ENCODE results near the gene RGS1. TPM values are rescaled to one million over a fixed set of nuclear protein-coding genes. Genes with fewer than 3 reads are reported as not detected.

Gene RGS1
- total RNA-seq, 1 experiment from 2014 or later = not detected

DNA sequence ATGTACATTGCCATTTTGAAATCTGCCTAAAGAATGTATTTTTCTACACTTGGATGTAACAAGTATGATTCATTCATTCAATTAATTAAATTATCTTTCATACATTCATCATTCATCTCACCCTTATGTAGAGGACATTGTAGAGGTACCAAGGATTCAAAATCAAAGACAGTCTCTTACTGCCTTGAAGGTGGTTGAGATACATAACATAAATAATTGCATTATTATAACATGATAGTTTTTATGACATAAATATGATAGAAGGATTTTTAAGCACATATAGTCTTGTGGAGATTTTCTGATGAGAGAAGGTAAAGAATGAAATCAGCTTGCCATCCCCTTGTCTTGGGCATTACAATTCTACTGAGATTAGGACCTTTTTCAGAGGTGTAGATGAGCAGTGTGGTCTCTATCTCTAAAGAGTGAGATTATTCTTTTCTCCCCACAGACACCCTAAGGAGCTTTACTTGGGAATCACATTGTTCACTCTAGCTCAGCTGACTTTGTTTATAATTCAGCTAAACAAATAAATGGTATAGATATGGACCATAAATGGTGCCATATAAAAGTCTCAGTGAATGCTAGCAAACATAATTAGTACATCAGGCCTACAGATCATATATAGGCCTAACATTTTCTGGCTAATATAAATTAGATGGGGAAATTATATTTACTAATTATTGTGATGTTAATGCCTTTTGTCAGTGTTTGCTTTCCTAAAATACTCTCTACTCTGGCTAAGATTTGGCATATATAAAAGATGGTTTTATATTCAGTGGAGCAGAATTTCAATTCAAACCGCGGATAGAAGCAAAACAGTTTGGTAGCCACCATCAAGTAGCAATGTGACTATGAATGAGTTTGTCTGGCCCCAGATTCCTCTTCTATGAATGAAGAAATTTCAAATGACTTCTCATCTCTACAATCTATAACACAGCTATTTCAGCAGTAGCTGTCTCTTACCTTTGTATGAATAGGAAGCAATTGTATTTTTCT lies 1.9 kb downstream of the RGS1 start:
- no peaks in the 10 kb centered on the region for H4K20me1 ChIP-seq (ENCODE audit: insufficient read depth)
- POLR2A ChIA-PET = no interaction called here
- ATAC-seq (no peak), DNase-seq (ENCODE audit: low read depth, low spot score) (no peak)
- no peak overlapping the region for H3K4me2 ChIP-seq (ENCODE audit: low read length)
- CTCF ChIA-PET = interaction anchor here (1.0 to 2.9 kb wide), 2 partner anchors 103 to 104 kb away, joined by 3 to 12 read pairs; no protein-coding TSS in a partner anchor
- H3K9me3 ChIP-seq (ENCODE audit: control insufficient read depth in 1 of 2, insufficient read depth in 1 of 2, low read depth in 1 of 2, low read length in 2 of 2) = no peaks in the 10 kb centered on the region
- no peaks in the 10 kb centered on the region for H3K36me3 ChIP-seq (ENCODE audit: control insufficient read depth in 1 of 2, insufficient read depth in 2 of 2, low read length in 2 of 2)
- RAD21 ChIA-PET (ENCODE audit: low non-redundant PET in 1 of 2, low total read pairs in 2 of 2, uncharacterized antibody in 2 of 2, unreplicated experiment in 2 of 2) = no interaction called here
- no peak overlapping the region for H3K9ac ChIP-seq (ENCODE audit: low read length)
- intact Hi-C loops (cut with micrococcal nuclease) = no loop called here
- no peaks in the 10 kb centered on the region for H3K9me2 ChIP-seq (ENCODE audit: insufficient read depth)
- H3K79me2 ChIP-seq (ENCODE audit: insufficient read depth, low read length) = no peaks in the 10 kb centered on the region
- no peaks in the 10 kb centered on the region for H3K27me3 ChIP-seq (ENCODE audit: insufficient read depth, low read length)
- no peak overlapping the region for H3K4me3 ChIP-seq (replicated peaks in 1 of 2; ENCODE audit: low read depth in 1 of 2, low read length in 2 of 2)
- H3K4me1 ChIP-seq (ENCODE audit: control insufficient read depth in 1 of 2, insufficient read depth in 2 of 2, low read length in 2 of 2) = no peaks in the 10 kb centered on the region
- H3K27ac ChIP-seq (ENCODE audit: low read depth, low read length) = no peak overlapping the region
- BruUV-seq (replicated peaks) = no TSS peak
- no peak overlapping the region for H2AFZ ChIP-seq (ENCODE audit: low read depth, low read length, poor library complexity, severe bottlenecking)
- TF ChIP-seq, protein P1, sequence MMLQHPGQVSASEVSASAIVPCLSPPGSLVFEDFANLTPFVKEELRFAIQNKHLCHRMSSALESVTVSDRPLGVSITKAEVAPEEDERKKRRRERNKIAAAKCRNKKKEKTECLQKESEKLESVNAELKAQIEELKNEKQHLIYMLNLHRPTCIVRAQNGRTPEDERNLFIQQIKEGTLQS (IDR thresholded peaks at IDR 0.05) = no peak
- TF ChIP-seq ELF1 (IDR thresholded peaks at IDR 0.05; ENCODE audit: borderline replicate concordance, low read depth) (no peak), CBX3 (IDR thresholded peaks at IDR 0.05; ENCODE audit: low read depth) (no peak), SIN3A (IDR thresholded peaks at IDR 0.05; ENCODE audit: low read depth) (no peak), TCF7L2 (IDR thresholded peaks at IDR 0.05; ENCODE audit: borderline replicate concordance, extremely low read depth, insufficient read depth, insufficient read length) (no peak), RAD21 (IDR thresholded peaks at IDR 0.05; ENCODE audit: low read depth) (no peak), CTCF (IDR thresholded peaks at IDR 0.05 in 2 of 3, conservative IDR thresholded peaks at IDR 0.05 in 1 of 3; ENCODE audit: borderline replicate concordance in 1 of 3, insufficient read depth in 1 of 3, low read depth in 2 of 3, low read length in 2 of 3) (no peak), REST (IDR thresholded peaks at IDR 0.05; ENCODE audit: low read depth) (no peak), EZH2 (IDR thresholded peaks at IDR 0.05) (no peak), SRF (IDR thresholded peaks at IDR 0.05; ENCODE audit: low read depth) (no peak), CEBPB (IDR thresholded peaks at IDR 0.05; ENCODE audit: low read depth) (no peak), FOSL1 (IDR thresholded peaks at IDR 0.05; ENCODE audit: low read depth) (no peak), ZFX (IDR thresholded peaks at IDR 0.05) (no peak), EGR1 (IDR thresholded peaks at IDR 0.05; ENCODE audit: low read depth) (no peak), SP1 (IDR thresholded peaks at IDR 0.05; ENCODE audit: low read depth) (no peak), EZH2phosphoT487 (IDR thresholded peaks at IDR 0.05; ENCODE audit: borderline replicate concordance) (no peak), JUND (IDR thresholded peaks at IDR 0.05) (no peak), YY1 (IDR thresholded peaks at IDR 0.05; ENCODE audit: extremely low read depth, insufficient replicate concordance, low read depth, low read length) (no peak)
- TF ChIP-seq, protein P2, sequence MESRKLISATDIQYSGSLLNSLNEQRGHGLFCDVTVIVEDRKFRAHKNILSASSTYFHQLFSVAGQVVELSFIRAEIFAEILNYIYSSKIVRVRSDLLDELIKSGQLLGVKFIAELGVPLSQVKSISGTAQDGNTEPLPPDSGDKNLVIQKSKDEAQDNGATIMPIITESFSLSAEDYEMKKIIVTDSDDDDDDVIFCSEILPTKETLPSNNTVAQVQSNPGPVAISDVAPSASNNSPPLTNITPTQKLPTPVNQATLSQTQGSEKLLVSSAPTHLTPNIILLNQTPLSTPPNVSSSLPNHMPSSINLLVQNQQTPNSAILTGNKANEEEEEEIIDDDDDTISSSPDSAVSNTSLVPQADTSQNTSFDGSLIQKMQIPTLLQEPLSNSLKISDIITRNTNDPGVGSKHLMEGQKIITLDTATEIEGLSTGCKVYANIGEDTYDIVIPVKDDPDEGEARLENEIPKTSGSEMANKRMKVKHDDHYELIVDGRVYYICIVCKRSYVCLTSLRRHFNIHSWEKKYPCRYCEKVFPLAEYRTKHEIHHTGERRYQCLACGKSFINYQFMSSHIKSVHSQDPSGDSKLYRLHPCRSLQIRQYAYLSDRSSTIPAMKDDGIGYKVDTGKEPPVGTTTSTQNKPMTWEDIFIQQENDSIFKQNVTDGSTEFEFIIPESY (IDR thresholded peaks at IDR 0.05; ENCODE audit: extremely low read depth, insufficient replicate concordance, low read length) = no peak

Measured in HCT116 (cell line).